ENCODE results near the gene NEDD8.

Gene NEDD8

GRCh38 chr14:24240110-24240918 lies 8.1 kb upstream of the NEDD8 start:
- no peaks in the 10 kb centered on the region for H3K9me3 ChIP-seq (ENCODE audit: control insufficient read depth, low read length)
- H3K79me2 ChIP-seq: peaks cover 28% of the 10 kb centered on the region
- H3K9ac ChIP-seq: peak overlapping the region; percentile 73
- H3K4me1 ChIP-seq: peaks cover 39% of the 10 kb centered on the region
- no peaks in the 10 kb centered on the region for H3K27me3 ChIP-seq (ENCODE audit: control insufficient read depth, insufficient read depth, low read length)
- peak overlapping the region; percentile 98 for H3K4me2 ChIP-seq (ENCODE audit: low read length)
- TF ChIP-seq CTCF (IDR thresholded peaks at IDR 0.05): no peak
- H3K36me3 ChIP-seq (ENCODE audit: control insufficient read depth, insufficient read depth, low read length): peaks cover 24% of the 10 kb centered on the region
- peak overlapping the region; percentile 98 for H3K27ac ChIP-seq
- H2AFZ ChIP-seq: no peak overlapping the region
- peak overlapping the region; percentile 100 for H3K4me3 ChIP-seq (ENCODE audit: low read depth, low read length)

- Histone ChIP-seq H3K36me3 (ENCODE audit: control insufficient read depth, insufficient read depth, low read length) (peaks cover 24% of the 10 kb centered on the region), H3K4me1 (peaks cover 52% of the 10 kb centered on the region), H3K4me3 (ENCODE audit: low read depth, low read length) (peak overlapping the region; percentile 100), H3K4me2 (ENCODE audit: low read length) (peak overlapping the region; percentile 98), H3K27ac (peak overlapping the region; percentile 98), H3K27me3 (ENCODE audit: control insufficient read depth, insufficient read depth, low read length) (no peaks in the 10 kb centered on the region), H2AFZ (no peak overlapping the region), H3K9me3 (ENCODE audit: control insufficient read depth, low read length) (no peaks in the 10 kb centered on the region), H3K79me2 (peaks cover 28% of the 10 kb centered on the region), H3K9ac (no peak overlapping the region)
- no peak for TF ChIP-seq CTCF (IDR thresholded peaks at IDR 0.05)
Observed at GRCh38 chr14:24238527-24239037, 6.4 kb upstream of the NEDD8 start.

GRCh38 chr14:24238123-24238522 lies 6.0 kb upstream of the NEDD8 start:
- Histone ChIP-seq H3K9ac (no peak overlapping the region), H3K9me3 (ENCODE audit: control insufficient read depth, low read length) (no peaks in the 10 kb centered on the region), H3K4me2 (ENCODE audit: low read length) (peak overlapping the region; percentile 98), H3K36me3 (ENCODE audit: control insufficient read depth, insufficient read depth, low read length) (peaks cover 24% of the 10 kb centered on the region), H2AFZ (no peak overlapping the region), H3K27me3 (ENCODE audit: control insufficient read depth, insufficient read depth, low read length) (no peaks in the 10 kb centered on the region), H3K4me3 (ENCODE audit: low read depth, low read length) (peak overlapping the region; percentile 100), H3K27ac (peak overlapping the region; percentile 98), H3K4me1 (peaks cover 55% of the 10 kb centered on the region), H3K79me2 (peaks cover 28% of the 10 kb centered on the region)
- TF ChIP-seq CTCF (IDR thresholded peaks at IDR 0.05): no peak

GRCh38 chr14:24237463-24237955 lies 5.3 kb upstream of the NEDD8 start:
- H3K4me3 ChIP-seq (ENCODE audit: low read depth, low read length): peak overlapping the region; percentile 100
- H3K9ac ChIP-seq: no peak overlapping the region
- H3K4me1 ChIP-seq: peaks cover 58% of the 10 kb centered on the region
- H3K79me2 ChIP-seq: peaks cover 28% of the 10 kb centered on the region
- H3K27ac ChIP-seq: peak overlapping the region; percentile 98
- H3K36me3 ChIP-seq (ENCODE audit: control insufficient read depth, insufficient read depth, low read length): peaks cover 24% of the 10 kb centered on the region
- H3K9me3 ChIP-seq (ENCODE audit: control insufficient read depth, low read length): no peaks in the 10 kb centered on the region
- no peaks in the 10 kb centered on the region for H3K27me3 ChIP-seq (ENCODE audit: control insufficient read depth, insufficient read depth, low read length)
- no peak overlapping the region for H2AFZ ChIP-seq
- no peak for TF ChIP-seq CTCF (IDR thresholded peaks at IDR 0.05)
- peak overlapping the region; percentile 98 for H3K4me2 ChIP-seq (ENCODE audit: low read length)
